Measurements from ENCODE around the gene BMERB1.
"Not testable (repeated sequence)": the region's sequence is repeated elsewhere in the genome, so short reads cannot be mapped to it uniquely, and the experiment has no call there.

Gene BMERB1

DNA sequence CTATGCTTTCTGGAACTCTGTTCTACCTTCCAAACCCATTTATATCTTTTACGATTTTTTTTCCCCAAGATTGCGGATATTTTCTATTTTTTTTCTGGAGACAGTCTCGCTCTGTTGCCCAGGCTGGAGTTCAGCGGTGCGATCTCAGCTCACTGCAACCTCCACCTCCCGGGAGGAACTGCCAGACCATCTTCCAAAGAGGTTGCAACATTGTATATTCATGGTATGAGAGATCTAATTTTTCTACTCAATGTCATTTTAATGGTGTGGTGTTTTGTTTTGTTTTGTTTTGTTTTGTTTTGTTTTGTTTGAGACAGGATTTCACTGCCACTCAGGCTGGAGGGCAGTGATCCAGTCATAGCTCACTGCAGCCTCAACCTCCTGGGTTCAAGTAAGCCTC is 8.5 kb upstream of the BMERB1 start:
- no peak for DNase-seq (ENCODE audit: low read depth, low spot score)

DNA sequence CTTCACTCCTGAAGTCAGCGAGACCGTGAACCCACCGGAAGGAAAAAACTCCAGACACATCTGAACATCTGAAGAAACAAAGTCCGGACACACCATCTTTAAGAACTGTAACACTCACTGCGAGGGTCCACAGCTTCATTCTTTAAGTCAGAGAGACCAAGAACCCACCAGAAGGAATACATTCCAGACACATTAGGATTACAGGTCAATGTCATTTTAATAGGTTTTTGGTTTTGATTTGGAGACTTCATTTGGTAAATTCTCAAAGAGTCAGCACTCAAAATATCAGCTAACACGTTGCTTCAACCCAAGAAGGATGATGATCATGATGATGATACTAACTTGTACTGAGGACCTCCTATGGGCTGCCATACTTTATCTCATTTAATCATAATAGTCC is 7.6 kb upstream of the BMERB1 start:
- no peak for DNase-seq (ENCODE audit: low read depth, low spot score)

DNA sequence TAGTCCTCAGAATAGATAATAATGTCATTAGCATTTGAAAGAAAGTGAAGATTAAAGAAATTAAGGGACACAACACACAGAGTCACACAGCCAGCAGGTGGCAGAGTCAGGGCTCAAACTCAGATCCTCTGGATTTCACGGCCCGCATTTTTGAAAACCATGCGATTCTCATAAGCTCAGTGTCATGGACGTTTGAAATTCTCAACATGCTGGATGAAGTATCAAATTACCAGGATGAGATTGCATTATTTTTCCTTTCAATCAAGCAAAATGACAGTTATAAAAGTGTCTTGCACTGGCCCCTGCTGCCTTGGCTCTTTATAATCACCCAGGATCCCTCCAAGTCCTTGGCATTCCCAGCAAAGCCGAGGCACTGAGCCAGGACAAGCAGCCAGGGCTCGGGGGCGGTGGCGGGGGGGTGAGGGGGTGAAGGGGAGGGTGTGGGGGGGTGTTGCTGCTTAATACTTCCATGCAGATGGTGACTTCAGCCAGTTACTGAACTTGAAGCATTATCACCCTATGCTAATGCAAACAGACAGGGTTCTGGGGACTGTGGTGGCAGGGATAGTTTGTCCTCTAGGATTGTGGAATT is 6.6 kb upstream of the BMERB1 start:
- DNase-seq (ENCODE audit: low read depth, low spot score), result peak; percentile 83

DNA sequence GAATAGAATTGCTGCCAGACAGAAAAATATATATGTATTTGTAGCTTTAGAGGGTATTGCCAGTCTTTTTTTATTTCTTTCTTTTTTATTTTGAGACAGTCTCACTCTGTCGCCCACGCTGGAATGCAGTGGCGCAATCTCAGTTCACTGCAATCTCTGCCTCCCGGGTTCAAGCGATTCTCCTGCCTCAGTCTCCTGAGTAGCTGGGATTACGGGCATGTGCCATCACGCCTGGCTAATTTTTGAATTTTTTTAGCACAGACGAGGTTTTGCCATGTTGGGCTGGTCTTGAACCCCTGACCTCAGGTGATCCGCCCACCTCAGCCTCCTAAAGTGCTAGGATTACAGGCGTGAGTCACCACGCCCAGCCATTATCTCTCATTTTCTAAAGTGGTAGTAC is 3.5 kb upstream of the BMERB1 start:
- DNase-seq (ENCODE audit: low read depth, low spot score), result not testable (repeated sequence)

DNA sequence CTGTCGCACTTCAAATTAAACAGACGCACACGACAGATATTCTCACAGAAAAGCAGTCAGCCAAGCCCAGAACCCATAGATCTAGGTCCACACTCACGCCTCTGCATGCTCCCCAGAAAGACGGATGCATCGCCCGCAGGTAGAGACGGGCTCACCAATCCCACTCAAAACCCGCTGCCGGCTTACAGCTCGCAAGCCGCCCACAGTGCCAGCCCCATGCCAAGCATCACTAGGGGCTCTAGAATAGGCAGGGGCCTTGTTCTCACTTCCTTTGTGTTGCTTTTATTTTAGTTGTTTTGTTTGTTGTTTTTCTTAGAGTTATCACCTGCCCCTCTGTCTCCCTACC is 336 bp upstream of the BMERB1 start:
- DNase-seq (ENCODE audit: low read depth, low spot score), result no peak

DNA sequence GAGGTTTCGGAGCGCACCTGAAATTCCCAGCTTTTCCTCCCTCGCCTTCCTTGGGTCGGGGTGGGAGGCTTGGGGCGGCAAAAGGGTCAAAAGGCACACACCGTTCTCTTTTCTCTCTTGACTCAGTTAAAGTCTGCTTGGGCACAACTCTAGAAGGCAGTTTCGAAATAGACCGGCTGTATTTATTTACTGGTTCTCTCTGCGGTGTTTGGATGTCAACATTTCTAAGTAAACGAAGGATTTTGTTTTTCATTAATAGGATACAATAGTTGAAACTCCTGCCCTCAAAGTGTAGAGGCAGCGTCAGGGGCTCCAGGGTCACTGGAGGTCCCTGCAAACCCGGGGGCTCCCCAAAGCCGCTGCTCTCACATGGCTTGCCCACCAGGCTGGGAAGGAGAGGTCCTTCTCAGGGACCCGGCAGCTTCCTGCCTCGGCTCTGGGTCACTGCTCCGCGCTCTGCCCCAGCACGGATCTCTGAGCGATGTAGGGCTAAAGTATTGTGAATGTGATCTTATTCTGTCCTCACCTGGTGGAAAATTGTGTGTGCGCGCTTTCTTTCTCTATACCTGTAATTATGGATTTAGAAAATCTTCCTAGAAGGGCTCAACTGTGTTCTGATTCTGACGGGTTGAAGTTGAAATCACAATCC is 952 bp downstream of the BMERB1 start:
- DNase-seq (ENCODE audit: low read depth, low spot score), result peak; percentile 34

DNA sequence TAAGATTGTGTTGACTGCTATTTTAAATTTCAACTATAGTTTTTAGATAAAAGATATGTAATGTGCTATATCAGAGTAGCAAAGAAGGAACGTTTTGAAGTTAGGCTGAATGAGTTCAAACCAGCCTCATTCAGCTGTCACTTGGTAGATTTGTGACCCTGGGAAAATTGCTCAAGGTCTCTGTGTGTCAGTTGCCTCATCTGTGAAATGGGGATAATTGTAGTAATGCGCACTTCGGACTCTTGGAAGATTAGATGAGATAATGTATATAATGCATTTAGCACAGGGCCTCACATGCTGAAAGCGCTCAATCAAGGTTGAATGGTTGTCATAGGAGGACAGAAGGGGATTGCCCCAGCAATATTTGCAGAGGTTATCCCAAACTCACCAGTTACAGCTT is 4.7 kb downstream of the BMERB1 start:
- DNase-seq (ENCODE audit: low read depth, low spot score), result no peak

DNA sequence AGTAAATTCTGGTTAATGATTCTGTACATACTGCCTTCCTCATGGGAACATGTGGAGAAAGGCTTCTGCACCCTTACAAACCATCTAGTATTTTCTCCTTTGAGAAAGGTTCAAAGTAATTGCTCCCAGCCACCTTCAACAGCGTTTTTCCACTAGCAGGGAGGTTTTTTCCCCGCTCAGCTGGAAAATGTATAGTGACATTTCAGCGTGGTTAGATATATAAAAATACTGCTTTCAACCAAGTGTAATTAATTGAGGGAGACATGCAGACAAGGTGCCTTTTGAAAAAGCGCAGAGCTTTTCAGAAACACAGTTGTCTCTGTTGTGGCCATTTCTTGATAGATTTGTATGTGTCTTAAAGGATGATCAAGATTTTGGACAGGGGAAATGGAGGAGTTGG is 5.1 kb downstream of the BMERB1 start:
- DNase-seq (ENCODE audit: low read depth, low spot score), result no peak

DNA sequence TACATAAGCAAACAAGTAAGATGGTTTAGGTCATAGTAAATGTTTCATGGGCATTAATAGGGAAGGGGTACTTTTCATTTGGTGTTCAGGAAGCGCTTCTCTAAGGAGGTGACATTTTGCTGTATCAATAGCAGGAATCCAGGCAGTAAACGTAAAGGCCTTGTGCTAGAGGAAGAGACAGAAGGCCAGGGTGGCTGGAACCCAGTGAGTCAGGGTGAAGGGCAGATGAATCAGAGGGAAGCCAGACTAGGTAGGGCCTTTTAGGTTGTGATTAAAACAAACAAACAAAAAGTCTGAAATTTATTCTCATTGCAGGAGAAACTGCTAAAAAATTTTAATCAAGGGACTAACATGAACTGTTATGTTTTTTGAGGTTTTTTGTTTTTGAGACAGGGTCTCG is 6.5 kb downstream of the BMERB1 start:
- peak; percentile 55 for DNase-seq (ENCODE audit: low read depth, low spot score)

DNA sequence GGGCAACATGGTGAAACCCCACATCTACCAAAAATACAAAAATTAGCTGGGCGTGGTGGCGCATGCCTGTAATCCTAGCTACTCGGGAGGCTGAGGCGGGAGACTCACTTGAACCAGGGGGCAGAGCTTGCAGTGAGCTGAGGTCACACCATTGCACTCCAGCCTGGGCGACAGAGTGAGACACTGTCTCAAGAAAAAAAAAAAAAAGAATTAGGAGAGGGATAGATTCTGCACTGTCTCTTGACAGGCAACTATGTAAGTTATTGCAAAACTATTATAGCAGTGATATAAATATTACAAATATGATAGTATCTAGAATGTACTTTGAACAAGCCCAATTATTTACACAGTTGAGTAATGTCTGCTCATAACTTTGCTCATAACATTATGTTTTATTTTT is 7.8 kb downstream of the BMERB1 start:
- DNase-seq (ENCODE audit: low read depth, low spot score), result not testable (repeated sequence)

DNA sequence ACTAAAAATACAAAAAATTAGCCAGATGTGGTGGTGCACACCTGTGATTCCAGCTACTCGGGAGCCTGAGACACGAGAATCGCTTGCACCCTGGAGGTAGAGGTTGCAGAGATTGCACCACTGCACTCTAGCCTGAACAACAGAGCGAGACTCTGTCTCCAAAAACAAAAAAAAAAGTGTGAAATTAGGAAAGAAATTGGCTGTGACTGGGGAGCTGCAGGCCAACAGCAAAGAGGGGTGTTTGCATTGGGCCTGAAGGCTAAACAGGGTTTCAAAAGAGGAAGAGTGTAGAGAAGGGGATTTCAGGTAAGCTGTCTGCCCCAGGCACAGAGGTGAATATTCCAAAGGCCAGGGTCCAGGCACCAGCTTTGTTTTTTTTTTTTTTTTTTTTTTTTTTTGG is 9.4 kb downstream of the BMERB1 start:
- no peak for DNase-seq (ENCODE audit: low read depth, low spot score)

DNA sequence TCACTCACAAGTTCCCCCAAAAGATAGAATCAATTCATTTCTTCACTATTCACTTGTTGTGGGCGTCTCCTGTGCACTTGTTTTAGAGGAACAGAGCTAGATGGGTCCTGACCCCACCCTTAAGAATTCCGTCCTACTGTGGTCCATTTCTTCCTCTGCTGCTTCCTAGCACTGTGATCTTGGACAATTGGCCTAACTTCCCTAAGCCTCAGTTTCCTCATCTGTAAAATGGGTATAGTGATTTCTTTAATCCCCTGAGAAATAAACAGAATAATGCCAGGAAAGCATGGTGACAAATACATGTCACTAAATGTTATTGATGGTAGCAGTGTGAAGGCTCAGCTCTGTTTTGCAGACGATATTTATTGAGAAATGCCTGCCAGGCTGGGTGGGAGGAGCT is 9.9 kb downstream of the BMERB1 start:
- DNase-seq (ENCODE audit: low read depth, low spot score), result no peak

DNA sequence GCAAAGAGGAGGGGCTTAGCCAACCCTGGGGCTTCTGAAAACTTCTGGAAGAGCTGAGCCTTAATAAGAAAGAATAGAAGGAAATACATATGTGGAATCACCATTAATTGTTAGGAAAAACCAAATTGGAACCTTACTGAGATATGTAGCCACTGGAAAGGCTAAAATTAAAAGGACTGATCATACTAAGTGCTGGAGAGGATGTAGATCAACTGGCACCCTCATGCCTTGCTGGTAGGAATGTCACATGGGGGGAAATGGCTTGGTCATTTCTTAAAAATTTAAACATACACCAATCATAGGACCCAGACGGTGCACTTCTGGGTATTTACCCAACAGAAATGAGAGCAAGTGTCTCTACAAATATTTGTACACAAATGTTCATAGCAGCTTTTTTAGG is 11.1 kb downstream of the BMERB1 start:
- DNase-seq (ENCODE audit: low read depth, low spot score), result no peak

DNA sequence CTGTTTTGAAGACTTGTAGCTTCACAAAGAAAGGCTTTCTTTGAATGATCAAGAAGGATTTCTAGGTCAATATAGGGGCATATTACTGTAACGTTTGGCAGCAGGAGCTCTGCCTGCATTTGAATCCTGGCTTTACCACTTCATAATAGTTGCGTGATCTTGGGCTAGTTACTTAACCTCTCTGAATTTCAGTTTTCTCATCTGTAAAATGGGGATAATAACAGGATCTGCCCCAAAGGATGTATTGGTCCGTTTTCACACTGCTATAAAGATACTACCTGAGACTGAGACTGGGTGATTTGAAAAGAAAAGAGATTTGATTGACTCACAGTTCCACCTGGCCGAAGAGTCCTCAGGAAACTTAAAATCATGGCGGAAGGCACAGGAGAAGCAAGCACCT is 12.5 kb downstream of the BMERB1 start:
- DNase-seq (ENCODE audit: low read depth, low spot score), result no peak

DNA sequence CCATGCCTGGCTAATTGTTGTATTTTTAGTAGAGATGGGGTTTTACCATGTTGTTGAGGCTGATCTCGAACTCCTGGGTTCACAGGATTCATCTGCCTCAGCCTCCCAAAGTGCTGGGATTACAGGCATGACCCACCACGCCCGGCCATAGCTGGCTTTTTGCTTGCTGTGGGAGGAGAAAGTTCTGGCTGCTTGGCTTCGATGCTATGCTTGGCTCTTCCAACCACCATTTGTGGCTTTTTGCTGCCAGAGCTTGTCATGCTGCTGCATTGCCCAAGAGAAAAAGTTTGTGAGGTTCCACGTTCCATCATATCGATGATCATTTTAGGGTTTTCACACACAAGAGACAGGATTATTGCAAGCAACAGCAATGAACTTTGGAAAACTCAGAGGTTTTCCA is 16.2 kb downstream of the BMERB1 start:
- DNase-seq (ENCODE audit: low read depth, low spot score), result no peak

DNA sequence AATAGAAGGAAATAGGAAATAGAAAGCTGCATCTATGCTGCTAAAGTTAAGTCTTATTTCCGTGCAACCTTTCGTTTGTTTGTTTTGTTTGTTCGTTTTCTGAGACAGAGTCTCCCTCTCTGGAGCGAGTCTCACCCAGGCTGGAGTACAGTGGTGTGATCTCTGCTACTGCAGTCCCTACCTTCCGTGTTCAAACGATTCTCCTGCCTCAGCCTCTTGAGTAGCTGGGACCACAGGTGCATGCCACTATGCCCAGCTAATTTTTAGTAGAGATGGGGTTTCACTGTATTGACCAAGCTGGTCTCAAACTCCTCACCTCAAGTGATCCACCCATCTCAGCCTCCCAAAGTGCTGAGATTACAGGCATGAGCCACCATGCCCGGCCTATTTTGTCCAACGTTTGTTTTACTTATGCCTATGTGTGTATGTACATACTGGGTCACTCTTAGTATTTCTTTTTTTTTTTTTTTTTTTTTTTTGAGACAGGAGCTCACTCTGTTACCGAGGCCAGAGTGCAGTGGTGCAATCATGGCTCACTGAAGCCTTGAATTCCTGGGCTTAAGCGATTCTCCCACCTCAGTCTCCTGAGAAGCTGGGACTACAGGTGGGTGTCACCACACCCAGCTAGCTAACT is 16.8 kb downstream of the BMERB1 start:
- no peak for DNase-seq (ENCODE audit: low read depth, low spot score)

DNA sequence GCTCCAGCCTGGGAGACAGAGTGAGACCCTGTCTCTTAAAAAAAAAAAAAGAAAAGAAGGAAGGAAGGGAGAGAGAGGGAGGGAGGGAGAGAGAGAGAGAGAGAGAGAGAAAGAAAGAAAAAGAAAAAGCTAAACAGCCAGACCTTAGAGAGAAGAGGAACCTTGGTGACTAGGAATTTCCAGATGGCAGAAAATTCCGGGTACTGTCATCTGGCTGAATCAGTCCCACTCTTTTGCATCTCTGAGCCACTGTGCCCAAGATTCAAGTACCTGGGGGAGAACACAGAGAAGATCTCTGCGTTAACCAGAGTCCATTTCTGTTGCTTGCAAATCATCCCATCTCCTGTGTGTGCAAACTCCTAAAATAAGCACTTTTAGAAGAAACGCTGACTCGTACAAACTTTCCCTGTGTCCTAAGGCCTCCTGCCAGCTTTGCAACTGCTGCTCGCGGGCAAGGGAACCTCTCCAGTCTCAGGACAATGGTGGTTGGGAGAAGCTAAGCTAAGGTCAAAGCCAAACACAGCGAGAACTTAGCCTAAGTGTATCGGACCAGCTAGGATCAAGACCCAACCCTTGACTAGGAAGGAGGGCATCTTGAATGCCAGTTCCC is 18.0 kb downstream of the BMERB1 start:
- DNase-seq (ENCODE audit: low read depth, low spot score), result no peak

DNA sequence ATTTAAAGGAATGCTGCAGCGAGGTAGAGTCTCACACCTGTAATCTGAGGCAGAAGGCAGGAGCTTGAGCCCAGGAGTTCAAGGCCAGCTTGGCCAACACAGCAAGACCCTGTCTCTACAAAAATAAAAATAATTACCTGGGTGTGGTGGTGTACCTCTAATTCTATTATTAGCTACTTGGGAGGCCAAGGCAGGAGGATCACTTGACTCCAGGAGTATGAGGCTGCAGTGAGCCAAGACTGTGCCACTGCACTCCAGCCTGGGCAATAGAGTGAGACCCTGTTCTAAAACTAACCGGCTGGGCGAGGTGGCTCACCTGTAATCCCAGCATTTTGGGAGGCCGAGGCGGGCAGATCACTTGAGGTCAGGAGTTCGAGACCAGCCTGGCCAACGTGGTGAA is 18.9 kb downstream of the BMERB1 start:
- not testable (repeated sequence) for DNase-seq (ENCODE audit: low read depth, low spot score)

DNA sequence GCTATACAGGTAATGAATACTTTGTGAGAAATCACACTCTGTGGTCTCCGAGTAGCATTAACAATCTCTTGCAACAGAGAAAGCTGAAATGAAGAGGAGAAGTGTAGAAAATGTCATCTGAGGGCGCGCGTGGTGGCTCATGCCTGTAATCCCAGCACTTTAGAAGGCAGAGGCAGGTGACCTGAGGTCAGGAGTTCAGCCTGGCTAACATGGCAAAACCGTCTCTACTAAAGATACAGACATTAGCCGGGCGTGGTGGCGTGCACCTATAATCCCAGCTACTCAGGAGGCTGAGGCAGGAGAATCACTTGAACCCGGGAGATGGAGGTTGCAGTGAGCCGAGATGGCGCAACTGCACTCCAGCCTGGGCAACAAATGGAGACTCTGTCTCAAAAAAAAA is 20.5 kb downstream of the BMERB1 start:
- DNase-seq (ENCODE audit: low read depth, low spot score), result not testable (repeated sequence)

DNA sequence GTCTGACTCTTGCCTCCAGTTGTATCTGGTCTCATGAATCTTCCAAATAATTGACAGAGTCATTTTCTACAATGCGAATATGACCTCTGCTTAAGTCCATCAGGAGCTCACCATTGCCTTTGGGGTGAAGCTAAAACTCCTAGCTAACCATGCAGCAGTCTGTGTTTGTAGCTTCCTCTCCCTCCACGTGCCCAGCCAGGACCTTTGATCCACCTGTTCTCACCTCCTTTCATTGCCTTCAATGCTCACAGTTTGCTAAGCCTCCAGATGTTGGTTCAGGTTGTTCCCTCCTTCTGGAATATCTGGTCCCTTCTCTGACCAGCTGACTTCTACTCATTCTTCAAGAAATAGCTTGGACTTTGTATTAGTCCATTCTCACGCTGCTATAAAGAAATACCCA is 23.0 kb downstream of the BMERB1 start:
- no peak for DNase-seq (ENCODE audit: low read depth, low spot score)

DNA sequence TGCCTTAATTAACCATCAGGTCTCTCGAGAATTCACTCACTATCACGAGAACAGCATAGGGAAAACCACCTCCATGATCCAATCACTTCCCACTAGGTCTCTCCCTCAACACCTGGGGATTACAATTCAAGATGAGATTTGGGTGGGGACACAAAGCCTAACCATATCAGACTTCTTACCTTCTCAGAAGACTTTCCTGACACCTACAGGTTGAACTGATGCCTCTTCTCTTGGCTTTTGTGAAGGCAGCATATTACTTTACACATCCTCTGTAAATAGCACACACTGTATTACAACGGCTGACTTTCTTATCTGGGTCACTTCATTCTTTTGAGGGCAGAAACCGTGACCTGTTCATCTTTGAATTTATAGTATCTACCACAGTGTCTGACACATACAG is 23.6 kb downstream of the BMERB1 start:
- no peak for DNase-seq (ENCODE audit: low read depth, low spot score)

DNA sequence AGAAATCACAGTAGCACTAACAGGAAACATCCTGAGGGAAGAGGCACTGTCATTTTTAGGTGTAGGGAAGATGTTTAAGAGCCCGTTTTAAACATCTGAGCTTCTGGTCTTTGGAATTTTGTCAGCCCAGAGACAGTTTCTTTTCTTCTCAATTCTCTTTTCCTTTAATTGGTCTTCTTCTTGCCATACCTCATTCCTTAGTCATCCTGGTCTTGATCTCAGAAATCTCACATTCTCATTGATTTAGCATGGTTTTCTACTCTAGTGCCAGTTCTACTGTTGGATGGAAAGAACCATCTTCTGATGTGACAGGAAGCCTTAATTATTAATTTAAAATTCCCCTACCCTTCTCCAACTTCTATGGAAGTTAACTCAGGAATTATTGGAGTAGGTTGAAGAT is 25.4 kb downstream of the BMERB1 start:
- no peak for DNase-seq (ENCODE audit: low read depth, low spot score)

DNA sequence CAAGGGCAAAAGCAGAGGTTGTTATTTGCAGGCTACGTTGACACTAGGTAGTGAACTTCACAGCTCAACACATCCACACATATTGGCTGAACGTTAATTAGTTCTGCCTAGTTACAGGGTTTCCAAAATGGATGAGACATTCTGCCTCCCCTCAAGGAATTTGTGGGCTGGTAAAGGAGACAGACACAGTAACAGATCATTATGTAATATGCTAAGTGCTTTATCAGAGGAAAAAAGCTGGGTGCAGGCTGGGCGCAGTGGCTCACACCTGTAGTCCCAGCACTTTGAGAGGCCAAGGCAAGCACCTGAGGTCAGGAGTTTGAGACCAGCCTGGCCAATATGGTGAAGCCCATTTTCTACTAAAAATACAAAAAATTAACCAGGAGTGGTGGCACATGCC is 26.2 kb downstream of the BMERB1 start:
- DNase-seq (ENCODE audit: low read depth, low spot score), result peak; percentile 10

Data from astrocyte of the hippocampus (primary cell).